ENCODE data around the gene CYB561A3.
"Not testable (repeated sequence)": the region's sequence is repeated elsewhere in the genome, so short reads cannot be mapped to it uniquely, and the experiment has no call there.

Gene CYB561A3

GRCh38 chr11:61361741-61362541 is at the start of gene CYB561A3, which contains the start of gene TMEM138:
CYB561A3 (minus strand) TSS chr11:61361882; CDS start chr11:61356713, 5,169 bp downstream.
TMEM138 (plus strand) TSS chr11:61362374; CDS start chr11:61364391, 2,017 bp downstream.
- peak within 1 kb of the TSS; percentile 82 for H3K4me3 ChIP-seq (ENCODE audit: low read depth, low read length)
- peak; percentile 75 for DNase-seq (ENCODE audit: low read depth)

- no peak overlapping the region for H3K4me3 ChIP-seq (ENCODE audit: low read depth, low read length)
- no peak for DNase-seq (ENCODE audit: low read depth)
Observed at GRCh38 chr11:61406991-61407728, 45.5 kb upstream of the CYB561A3 start.

GRCh38 chr11:61406067-61406466 is 44.4 kb upstream of the CYB561A3 start:
- H3K4me3 ChIP-seq (ENCODE audit: low read depth, low read length): no peak overlapping the region
- DNase-seq (ENCODE audit: low read depth): no peak

- DNase-seq (ENCODE audit: low read depth): no peak
- H3K4me3 ChIP-seq (ENCODE audit: low read depth, low read length): no peak overlapping the region
Observed at GRCh38 chr11:61404641-61405040, 43.0 kb upstream of the CYB561A3 start.

GRCh38 chr11:61404103-61404502 is 42.4 kb upstream of the CYB561A3 start:
- H3K4me3 ChIP-seq (ENCODE audit: low read depth, low read length): no peak overlapping the region
- no peak for DNase-seq (ENCODE audit: low read depth)

- no peak for DNase-seq (ENCODE audit: low read depth)
- H3K4me3 ChIP-seq (ENCODE audit: low read depth, low read length): no peak overlapping the region
Observed at GRCh38 chr11:61403658-61404057, 42.0 kb upstream of the CYB561A3 start.

GRCh38 chr11:61401573-61401972 is 39.9 kb upstream of the CYB561A3 start:
- DNase-seq (ENCODE audit: low read depth): no peak
- H3K4me3 ChIP-seq (ENCODE audit: low read depth, low read length): no peak overlapping the region

GRCh38 chr11:61401173-61401572 is 39.5 kb upstream of the CYB561A3 start:
- no peak for DNase-seq (ENCODE audit: low read depth)
- no peak overlapping the region for H3K4me3 ChIP-seq (ENCODE audit: low read depth, low read length)

GRCh38 chr11:61392981-61393595 is 31.4 kb upstream of the CYB561A3 start:
- DNase-seq (ENCODE audit: low read depth): no peak
- H3K4me3 ChIP-seq (ENCODE audit: low read depth, low read length): peak overlapping the region; percentile 59

GRCh38 chr11:61390161-61390560 is 28.5 kb upstream of the CYB561A3 start:
- DNase-seq (ENCODE audit: low read depth): no peak
- no peak overlapping the region for H3K4me3 ChIP-seq (ENCODE audit: low read depth, low read length)

- DNase-seq (ENCODE audit: low read depth): no peak
- no peak overlapping the region for H3K4me3 ChIP-seq (ENCODE audit: low read depth, low read length)
Observed at GRCh38 chr11:61384271-61385242, 22.9 kb upstream of the CYB561A3 start.

GRCh38 chr11:61383859-61384258 is 22.2 kb upstream of the CYB561A3 start:
- DNase-seq (ENCODE audit: low read depth); H3K4me3 ChIP-seq (ENCODE audit: low read depth, low read length): not testable (repeated sequence)

GRCh38 chr11:61380884-61381283 is 19.2 kb upstream of the CYB561A3 start:
- H3K4me3 ChIP-seq (ENCODE audit: low read depth, low read length): no peak overlapping the region
- DNase-seq (ENCODE audit: low read depth): no peak

- no peak overlapping the region for H3K4me3 ChIP-seq (ENCODE audit: low read depth, low read length)
- DNase-seq (ENCODE audit: low read depth): peak; percentile 96
Observed at GRCh38 chr11:61378713-61379313, 17.1 kb upstream of the CYB561A3 start.

GRCh38 chr11:61377461-61378160 is 15.9 kb upstream of the CYB561A3 start:
- DNase-seq (ENCODE audit: low read depth): no peak
- no peak overlapping the region for H3K4me3 ChIP-seq (ENCODE audit: low read depth, low read length)

GRCh38 chr11:61375761-61376108 is 14.1 kb upstream of the CYB561A3 start:
- H3K4me3 ChIP-seq (ENCODE audit: low read depth, low read length): no peak overlapping the region
- DNase-seq (ENCODE audit: low read depth): no peak

GRCh38 chr11:61372659-61373420 is 11.2 kb upstream of the CYB561A3 start:
- no peak for DNase-seq (ENCODE audit: low read depth)
- no peak overlapping the region for H3K4me3 ChIP-seq (ENCODE audit: low read depth, low read length)

All from skeletal muscle cell (primary cell).